Measurements from ENCODE around the gene SLC39A10.

Gene SLC39A10

GRCh38 chr2:195709901-195710806, 53.1 kb downstream of the SLC39A10 start:
- Histone ChIP-seq H3K9me3 (no peaks in the 10 kb centered on the region), H3K36me3 (peaks cover 25% of the 10 kb centered on the region), H3K27me3 (no peaks in the 10 kb centered on the region), H3K4me1 (no peaks in the 10 kb centered on the region), H3K4me3 (ENCODE audit: low read depth, low read length) (no peak overlapping the region)
- no peak for TF ChIP-seq CTCF (IDR thresholded peaks at IDR 0.05; ENCODE audit: low read depth, low read length)
- DNase-seq = no peak

DNA sequence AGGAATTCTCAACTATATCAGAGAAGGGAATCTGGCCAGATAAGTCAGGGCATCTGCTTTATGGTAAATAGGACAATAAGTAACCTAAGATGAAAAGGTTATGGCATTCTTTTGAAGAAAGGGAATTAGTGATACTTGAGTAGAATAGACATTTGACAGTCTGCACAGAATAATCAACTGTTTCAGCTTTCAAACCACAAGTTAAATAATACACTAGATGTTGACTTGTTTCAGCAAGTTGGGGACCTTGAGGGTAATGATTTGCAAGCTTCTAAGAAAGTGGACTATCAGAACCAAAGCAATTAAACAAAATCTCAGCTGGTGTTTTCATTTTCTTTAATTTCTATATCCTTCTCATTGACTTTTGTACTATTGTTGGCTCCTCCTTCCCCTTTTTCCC, 54.5 kb downstream of the SLC39A10 start:
- no peaks in the 10 kb centered on the region for H3K27me3 ChIP-seq
- no peak for TF ChIP-seq CTCF (IDR thresholded peaks at IDR 0.05; ENCODE audit: low read depth, low read length)
- peaks cover 34% of the 10 kb centered on the region for H3K36me3 ChIP-seq
- H3K9me3 ChIP-seq = no peaks in the 10 kb centered on the region
- DNase-seq = no peak
- no peak overlapping the region for H3K4me3 ChIP-seq (ENCODE audit: low read depth, low read length)
- H3K4me1 ChIP-seq = no peaks in the 10 kb centered on the region

GRCh38 chr2:195716466-195716865, 59.4 kb downstream of the SLC39A10 start:
- Histone ChIP-seq H3K4me1 (no peaks in the 10 kb centered on the region), H3K9me3 (no peaks in the 10 kb centered on the region), H3K27me3 (no peaks in the 10 kb centered on the region), H3K4me3 (ENCODE audit: low read depth, low read length) (no peak overlapping the region), H3K36me3 (peaks cover 50% of the 10 kb centered on the region)
- no peak for TF ChIP-seq CTCF (IDR thresholded peaks at IDR 0.05; ENCODE audit: low read depth, low read length)
- no peak for DNase-seq

DNA sequence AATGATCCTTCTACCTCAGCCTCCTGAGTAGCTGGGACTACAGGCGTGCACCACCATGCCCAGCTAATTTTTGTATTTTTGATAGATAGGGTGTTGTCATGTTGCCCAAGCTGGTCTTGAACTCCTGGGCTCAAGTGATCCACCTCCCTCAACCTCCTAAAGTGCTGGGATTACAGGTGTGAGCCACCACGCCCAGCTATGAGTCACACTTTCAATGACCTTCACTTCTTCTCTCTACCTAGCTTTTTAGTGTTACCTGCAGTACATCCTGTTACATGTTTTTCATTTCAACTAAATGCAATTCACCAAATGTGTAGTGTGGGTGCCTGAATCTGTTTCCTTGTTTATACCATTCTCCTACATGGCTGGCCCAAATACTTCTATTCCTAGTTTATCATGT, 64.0 kb downstream of the SLC39A10 start:
- H3K27me3 ChIP-seq = no peaks in the 10 kb centered on the region
- H3K36me3 ChIP-seq = peaks cover 43% of the 10 kb centered on the region
- H3K4me3 ChIP-seq (ENCODE audit: low read depth, low read length) = no peak overlapping the region
- H3K9me3 ChIP-seq = no peaks in the 10 kb centered on the region
- TF ChIP-seq CTCF (IDR thresholded peaks at IDR 0.05; ENCODE audit: low read depth, low read length) = no peak
- DNase-seq = no peak
- H3K4me1 ChIP-seq = no peaks in the 10 kb centered on the region

GRCh38 chr2:195722075-195722474, 65.0 kb downstream of the SLC39A10 start:
- Histone ChIP-seq H3K4me3 (ENCODE audit: low read depth, low read length) (no peak overlapping the region), H3K27me3 (no peaks in the 10 kb centered on the region), H3K4me1 (no peaks in the 10 kb centered on the region), H3K36me3 (peaks cover 34% of the 10 kb centered on the region), H3K9me3 (no peaks in the 10 kb centered on the region)
- no peak for DNase-seq
- TF ChIP-seq CTCF (IDR thresholded peaks at IDR 0.05; ENCODE audit: low read depth, low read length) = no peak

DNA sequence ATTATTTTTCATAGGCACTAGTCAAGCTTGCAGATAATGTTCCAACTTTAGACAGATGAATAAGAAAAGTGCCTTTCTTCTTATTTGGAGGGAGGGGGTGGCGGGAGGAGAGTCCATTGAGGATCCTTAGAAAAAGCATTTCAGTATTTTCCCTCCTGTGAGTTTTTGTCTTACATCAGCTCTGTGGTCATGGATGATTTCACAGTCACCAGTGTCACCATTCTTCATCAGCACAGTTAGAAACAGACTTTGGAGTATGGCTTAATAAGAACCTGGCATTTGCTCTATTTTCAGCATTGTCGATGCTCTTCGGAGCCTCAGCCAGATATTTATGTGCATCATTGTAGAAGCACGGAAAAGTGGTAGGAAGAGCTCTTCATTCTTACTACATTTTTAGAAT, 70.1 kb downstream of the SLC39A10 start:
- Histone ChIP-seq H3K9me3 (no peaks in the 10 kb centered on the region), H3K4me1 (no peaks in the 10 kb centered on the region), H3K27me3 (no peaks in the 10 kb centered on the region), H3K4me3 (ENCODE audit: low read depth, low read length) (no peak overlapping the region), H3K36me3 (peaks cover 23% of the 10 kb centered on the region)
- TF ChIP-seq CTCF (IDR thresholded peaks at IDR 0.05; ENCODE audit: low read depth, low read length) = no peak
- no peak for DNase-seq
